ENCODE data around the gene GGT5. TPM values are rescaled to one million over a fixed set of nuclear protein-coding genes. Genes with fewer than 3 reads are reported as not detected.
"Not testable (repeated sequence)": the region's sequence is repeated elsewhere in the genome, so short reads cannot be mapped to it uniquely, and the experiment has no call there.

The GGT5 gene
- total RNA-seq (2021; fragmentation: NEBNext Ultra II Directional; extraction: Animal tissue kit (Norgen Biotek cat#: 25700)) = under 1 TPM; 0.17 to 0.61 (median 0.27) TPM
- long read RNA-seq = 0 reads

DNA sequence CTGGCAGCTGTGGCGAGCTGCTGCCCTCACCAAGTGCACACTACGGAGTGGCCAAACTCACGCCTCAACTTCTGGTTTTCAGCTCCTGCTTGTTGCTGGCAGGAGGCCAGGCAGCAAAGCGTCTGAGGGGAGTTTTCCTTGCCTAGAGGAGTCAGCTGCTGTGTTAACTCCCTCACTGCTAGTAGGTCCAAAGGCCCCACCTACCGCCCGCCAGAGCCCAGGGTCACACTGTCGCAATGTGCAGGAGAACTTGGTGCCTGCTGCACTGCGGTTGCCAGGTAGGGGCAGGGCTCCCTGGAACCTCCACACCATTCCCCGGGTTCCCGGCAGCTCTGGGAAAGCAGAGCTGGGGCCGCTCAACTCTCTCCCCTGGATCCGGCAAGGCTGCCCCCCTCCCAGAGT lies at the start of gene GGT5:
Gene GGT5 (minus strand): TSS at position 53 of the 402 bp plus-strand sequence. CDS start 357 bp downstream, outside the sequence.
- H3K9me3 Mint-ChIP-seq; H3K36me3 Mint-ChIP-seq (ENCODE audit: low read depth); H3K27me3 Mint-ChIP-seq (ENCODE audit: insufficient read depth); H3K4me3 Mint-ChIP-seq; DNase-seq: not testable (repeated sequence)
- Mint-ChIP-seq H3K27ac (peak within 1 kb of the TSS; percentile 37; the same call in 1 of the 2 replicates), H3K4me1 (ENCODE audit: low read depth) (peaks cover 32% of the 10 kb centered on the region)

DNA sequence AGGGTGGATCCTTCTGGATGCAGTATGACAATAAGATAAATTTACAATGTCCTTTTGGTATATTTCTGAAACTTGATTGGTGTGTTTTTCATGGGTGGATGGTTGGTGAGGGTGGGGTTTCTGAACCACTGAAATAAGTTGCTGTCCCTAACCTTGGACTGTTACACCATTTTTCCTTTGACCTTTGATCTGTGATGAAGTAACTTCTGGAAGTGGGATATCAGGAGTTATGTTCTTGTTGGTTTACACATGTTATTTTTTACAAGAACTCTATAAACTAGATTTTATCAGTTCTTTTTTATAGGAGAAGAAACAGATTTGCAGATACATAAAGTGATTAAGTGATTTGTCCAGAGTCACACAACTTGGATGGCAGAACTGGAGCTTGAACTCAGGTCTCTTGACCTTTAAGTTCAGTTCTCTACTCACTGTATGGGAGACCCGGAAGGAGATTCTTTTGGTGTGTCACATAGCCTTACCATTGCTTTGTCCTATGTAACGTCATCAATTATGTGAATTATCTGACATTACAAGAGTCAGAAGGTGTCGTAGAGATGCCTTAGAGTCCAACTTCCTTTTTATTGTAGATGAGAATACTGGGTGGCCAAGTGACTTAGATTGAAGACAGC lies 47.4 kb upstream of the GGT5 start:
- H3K36me3 Mint-ChIP-seq (ENCODE audit: low read depth); H3K27me3 Mint-ChIP-seq (ENCODE audit: insufficient read depth); H3K4me3 Mint-ChIP-seq; H3K9me3 Mint-ChIP-seq; DNase-seq: not testable (repeated sequence)
- Mint-ChIP-seq H3K27ac (peak overlapping the region; percentile 31; the same call in 1 of the 2 replicates), H3K4me1 (ENCODE audit: low read depth) (peaks cover 51% of the 10 kb centered on the region)

DNA sequence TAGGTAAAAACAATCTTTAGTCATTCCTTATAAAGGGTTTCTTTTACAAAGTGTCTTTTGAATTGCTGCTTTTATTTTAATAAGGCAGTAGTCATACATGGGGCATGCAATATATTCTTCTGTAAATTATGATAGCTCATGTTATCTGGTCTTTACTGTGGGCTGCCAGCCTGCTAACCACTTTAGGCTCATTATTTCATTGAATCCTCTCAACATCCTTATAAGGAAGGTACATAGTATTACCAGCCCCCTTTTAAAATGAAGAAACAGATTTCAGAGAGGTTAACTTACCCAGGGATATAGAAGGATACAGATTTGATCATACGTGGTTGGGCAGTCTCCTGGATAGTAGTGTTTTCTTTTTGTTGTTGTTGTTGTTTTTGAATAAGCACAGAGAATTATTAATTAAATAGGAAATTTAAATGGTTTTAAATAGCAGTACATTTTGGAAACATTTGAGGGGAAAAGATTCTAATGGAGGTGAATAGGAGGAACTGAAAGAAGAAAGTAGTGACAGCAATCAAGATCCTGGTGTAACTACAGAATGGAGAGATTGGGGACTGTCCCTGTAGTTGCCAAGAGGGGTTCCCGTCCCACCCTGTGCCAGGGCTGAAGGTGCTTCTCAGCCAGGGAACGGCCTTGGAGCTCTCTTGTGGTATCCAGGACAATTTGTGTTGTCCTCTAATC lies 46.8 kb upstream of the GGT5 start:
- H3K4me1 Mint-ChIP-seq (ENCODE audit: low read depth) = peaks cover 56% of the 10 kb centered on the region
- DNase-seq = no peak
- H3K27ac Mint-ChIP-seq = no peak overlapping the region
- H3K4me3 Mint-ChIP-seq = no peak overlapping the region
- H3K9me3 Mint-ChIP-seq = no peaks in the 10 kb centered on the region
- no peaks in the 10 kb centered on the region; the same call in 1 of the 2 replicates for H3K36me3 Mint-ChIP-seq (ENCODE audit: low read depth)
- H3K27me3 Mint-ChIP-seq (ENCODE audit: insufficient read depth) = no peaks in the 10 kb centered on the region; the same call in 1 of the 2 replicates
- TF ChIP-seq, protein P1, sequence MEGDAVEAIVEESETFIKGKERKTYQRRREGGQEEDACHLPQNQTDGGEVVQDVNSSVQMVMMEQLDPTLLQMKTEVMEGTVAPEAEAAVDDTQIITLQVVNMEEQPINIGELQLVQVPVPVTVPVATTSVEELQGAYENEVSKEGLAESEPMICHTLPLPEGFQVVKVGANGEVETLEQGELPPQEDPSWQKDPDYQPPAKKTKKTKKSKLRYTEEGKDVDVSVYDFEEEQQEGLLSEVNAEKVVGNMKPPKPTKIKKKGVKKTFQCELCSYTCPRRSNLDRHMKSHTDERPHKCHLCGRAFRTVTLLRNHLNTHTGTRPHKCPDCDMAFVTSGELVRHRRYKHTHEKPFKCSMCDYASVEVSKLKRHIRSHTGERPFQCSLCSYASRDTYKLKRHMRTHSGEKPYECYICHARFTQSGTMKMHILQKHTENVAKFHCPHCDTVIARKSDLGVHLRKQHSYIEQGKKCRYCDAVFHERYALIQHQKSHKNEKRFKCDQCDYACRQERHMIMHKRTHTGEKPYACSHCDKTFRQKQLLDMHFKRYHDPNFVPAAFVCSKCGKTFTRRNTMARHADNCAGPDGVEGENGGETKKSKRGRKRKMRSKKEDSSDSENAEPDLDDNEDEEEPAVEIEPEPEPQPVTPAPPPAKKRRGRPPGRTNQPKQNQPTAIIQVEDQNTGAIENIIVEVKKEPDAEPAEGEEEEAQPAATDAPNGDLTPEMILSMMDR (IDR thresholded peaks at IDR 0.05) = no peak

- H3K36me3 Mint-ChIP-seq (ENCODE audit: low read depth) = no peaks in the 10 kb centered on the region; the same call in 1 of the 2 replicates
- TF ChIP-seq, protein P1 (IDR thresholded peaks at IDR 0.05) = no peak
- H3K4me3 Mint-ChIP-seq = peak overlapping the region; percentile 71
- no peak for DNase-seq
- H3K9me3 Mint-ChIP-seq = no peaks in the 10 kb centered on the region
- H3K27me3 Mint-ChIP-seq (ENCODE audit: insufficient read depth) = no peaks in the 10 kb centered on the region; the same call in 1 of the 2 replicates
- H3K27ac Mint-ChIP-seq = peak overlapping the region; percentile 78
- peaks cover 68% of the 10 kb centered on the region for H3K4me1 Mint-ChIP-seq (ENCODE audit: low read depth)
These were observed 45.6 kb upstream of the GGT5 start for GRCh38 chr22:24290459-24290858.

DNA sequence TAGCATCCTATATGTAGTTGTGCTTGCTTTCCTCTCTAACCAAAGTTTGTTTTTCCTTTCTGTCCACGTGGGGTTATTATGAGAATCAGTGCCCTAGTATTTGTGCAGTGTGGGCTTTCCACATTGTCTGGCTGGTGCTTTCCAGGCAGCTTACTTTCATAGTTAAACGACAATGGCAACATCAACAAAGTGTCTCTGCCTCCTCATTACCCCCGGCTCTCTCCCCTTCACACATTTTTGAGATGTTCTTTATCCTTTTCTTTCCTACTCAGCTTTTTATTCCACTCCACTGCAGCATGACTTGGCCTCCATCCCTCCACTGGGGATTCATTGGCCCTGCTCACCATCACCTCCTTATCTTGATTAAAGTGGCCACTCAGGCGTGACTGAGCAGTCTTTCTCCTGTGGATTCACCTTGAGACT lies 44.9 kb upstream of the GGT5 start:
- peaks cover 75% of the 10 kb centered on the region for H3K4me1 Mint-ChIP-seq (ENCODE audit: low read depth)
- H3K36me3 Mint-ChIP-seq (ENCODE audit: low read depth) = no peaks in the 10 kb centered on the region; the same call in 1 of the 2 replicates
- DNase-seq = peak; percentile 23
- peak overlapping the region; percentile 71 for H3K4me3 Mint-ChIP-seq
- TF ChIP-seq, protein P1 (IDR thresholded peaks at IDR 0.05) = no peak
- H3K27ac Mint-ChIP-seq = peak overlapping the region; percentile 78
- H3K27me3 Mint-ChIP-seq (ENCODE audit: insufficient read depth) = no peaks in the 10 kb centered on the region; the same call in 1 of the 2 replicates
- no peaks in the 10 kb centered on the region for H3K9me3 Mint-ChIP-seq

DNA sequence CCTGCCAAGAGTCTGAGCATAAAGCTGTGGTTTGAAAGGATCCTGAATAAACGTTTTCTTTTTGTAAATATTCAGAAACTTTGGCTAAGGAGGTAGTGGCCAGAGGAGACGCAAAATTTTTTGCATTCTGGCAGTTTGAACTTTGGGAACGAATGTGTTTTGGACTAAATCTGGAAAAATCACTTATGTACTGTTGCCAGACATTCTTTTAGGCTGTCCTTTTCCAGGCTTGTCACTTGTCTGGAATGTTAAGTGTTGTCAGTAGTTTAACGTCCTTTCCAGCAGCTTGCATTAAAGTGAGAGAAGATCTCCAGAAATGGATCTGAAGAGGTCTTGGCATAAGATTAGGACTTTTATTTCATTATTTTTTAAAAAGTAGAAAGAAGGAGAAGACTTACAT lies 44.2 kb upstream of the GGT5 start:
- peak; percentile 84 for DNase-seq
- H3K27me3 Mint-ChIP-seq (ENCODE audit: insufficient read depth) = no peaks in the 10 kb centered on the region; the same call in 1 of the 2 replicates
- no peaks in the 10 kb centered on the region for H3K9me3 Mint-ChIP-seq
- H3K27ac Mint-ChIP-seq = peak overlapping the region; percentile 78
- H3K4me1 Mint-ChIP-seq (ENCODE audit: low read depth) = peaks cover 82% of the 10 kb centered on the region
- TF ChIP-seq, protein P1 (IDR thresholded peaks at IDR 0.05) = no peak
- H3K4me3 Mint-ChIP-seq = peak overlapping the region; percentile 71
- H3K36me3 Mint-ChIP-seq (ENCODE audit: low read depth) = no peaks in the 10 kb centered on the region; the same call in 1 of the 2 replicates

DNA sequence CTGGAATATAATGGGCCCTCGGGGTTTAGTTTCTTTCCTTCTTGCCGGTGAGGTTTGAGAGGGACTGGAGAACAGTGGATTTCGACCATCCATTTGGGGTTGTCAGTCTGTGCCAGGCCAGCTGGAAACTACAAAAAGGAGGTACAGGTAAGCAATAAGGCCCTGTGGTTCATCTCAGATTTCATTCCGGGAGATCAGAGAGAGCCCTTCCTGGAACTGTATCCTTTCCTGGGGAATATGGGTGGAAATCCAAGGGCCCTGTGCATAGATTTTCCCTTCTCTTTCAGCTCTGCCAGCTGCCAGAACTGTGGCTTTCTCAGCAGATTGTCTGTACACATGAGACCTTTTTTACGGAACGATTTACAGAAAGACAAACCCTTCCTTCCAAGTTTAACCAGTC lies 42.9 kb upstream of the GGT5 start:
- not testable (repeated sequence) for H3K27me3 Mint-ChIP-seq (ENCODE audit: insufficient read depth); H3K36me3 Mint-ChIP-seq (ENCODE audit: low read depth); DNase-seq; H3K9me3 Mint-ChIP-seq
- H3K27ac Mint-ChIP-seq = peak overlapping the region; percentile 78
- H3K4me1 Mint-ChIP-seq (ENCODE audit: low read depth) = peaks cover 93% of the 10 kb centered on the region
- peak overlapping the region; percentile 44; the same call in 1 of the 2 replicates for H3K4me3 Mint-ChIP-seq

DNA sequence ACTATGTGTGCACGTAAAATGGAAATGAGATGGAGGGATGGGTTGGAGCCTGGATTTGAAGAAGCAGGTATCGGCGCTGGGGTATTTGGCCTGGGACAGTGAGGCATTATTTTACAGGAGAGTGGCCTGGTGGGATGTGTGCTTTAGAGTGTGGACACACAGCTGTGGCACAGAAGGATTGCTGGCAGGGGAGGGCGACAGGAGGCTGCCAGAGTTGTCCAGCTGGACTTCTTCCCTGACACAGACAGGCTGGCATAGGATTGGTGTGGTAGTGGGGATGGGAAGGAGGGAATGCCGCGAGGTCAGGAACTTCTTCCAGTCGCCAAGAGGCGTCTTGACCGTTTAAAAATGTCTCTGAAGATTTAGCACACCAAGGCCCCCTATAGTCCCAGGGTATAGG lies 42.3 kb upstream of the GGT5 start:
- peaks cover 91% of the 10 kb centered on the region for H3K4me1 Mint-ChIP-seq (ENCODE audit: low read depth)
- H3K9me3 Mint-ChIP-seq; DNase-seq; H3K27me3 Mint-ChIP-seq (ENCODE audit: insufficient read depth); H3K4me3 Mint-ChIP-seq; H3K36me3 Mint-ChIP-seq (ENCODE audit: low read depth): not testable (repeated sequence)
- H3K27ac Mint-ChIP-seq = peak overlapping the region; percentile 78

All from HFFc6 (cell line).